ENCODE results near the gene TGFBR2.

TGFBR2 gene

GRCh38 chr3:30614943-30615342 lies 8.5 kb downstream of the TGFBR2 start:
- Histone ChIP-seq H3K9me2 (replicated peaks; ENCODE audit: low read depth, low read length) (no peaks in the 10 kb centered on the region), H3K9me3 (ENCODE audit: insufficient read depth, low read depth, low read length) (no peaks in the 10 kb centered on the region), H3K4me2 (ENCODE audit: low read depth, low read length, poor library complexity, severe bottlenecking) (peak overlapping the region; percentile 94), H3K4me3 (ENCODE audit: low read length, poor library complexity, severe bottlenecking) (peak overlapping the region; percentile 96), H3K27me3 (ENCODE audit: insufficient read depth, low read length, poor library complexity, severe bottlenecking) (no peaks in the 10 kb centered on the region), H3K4me1 (ENCODE audit: insufficient read depth, low read length, poor library complexity, severe bottlenecking) (peaks cover 93% of the 10 kb centered on the region), H4K20me1 (ENCODE audit: insufficient read depth, low read length, poor library complexity, severe bottlenecking) (peaks cover 91% of the 10 kb centered on the region), H3F3A (ENCODE audit: low read depth) (peaks cover 12% of the 10 kb centered on the region; the same call in 1 of the 2 replicates), H2AFZ (ENCODE audit: low read length) (no peak overlapping the region), H3K36me3 (ENCODE audit: insufficient read depth, low read length) (peaks cover 8% of the 10 kb centered on the region; the same call in 1 of the 2 replicates), H3K9ac (ENCODE audit: low read depth, low read length, poor library complexity, severe bottlenecking) (no peak overlapping the region), H3K79me2 (ENCODE audit: insufficient read depth, low read length) (peaks cover 99% of the 10 kb centered on the region)
- TF ChIP-seq EZH2phosphoT487 (IDR thresholded peaks at IDR 0.05; ENCODE audit: borderline replicate concordance): no peak
- TF ChIP-seq CTCF (conservative IDR thresholded peaks at IDR 0.05; ENCODE audit: low read length): no peak

GRCh38 chr3:30615615-30616346 lies 9.4 kb downstream of the TGFBR2 start:
- peaks cover 91% of the 10 kb centered on the region for H4K20me1 ChIP-seq (ENCODE audit: insufficient read depth, low read length, poor library complexity, severe bottlenecking)
- peaks cover 93% of the 10 kb centered on the region for H3K4me1 ChIP-seq (ENCODE audit: insufficient read depth, low read length, poor library complexity, severe bottlenecking)
- peaks cover 99% of the 10 kb centered on the region for H3K79me2 ChIP-seq (ENCODE audit: insufficient read depth, low read length)
- TF ChIP-seq CTCF (conservative IDR thresholded peaks at IDR 0.05; ENCODE audit: low read length) (no peak), EZH2phosphoT487 (IDR thresholded peaks at IDR 0.05; ENCODE audit: borderline replicate concordance) (no peak)
- no peak overlapping the region for H3K9ac ChIP-seq (ENCODE audit: low read depth, low read length, poor library complexity, severe bottlenecking)
- peak overlapping the region; percentile 94 for H3K4me2 ChIP-seq (ENCODE audit: low read depth, low read length, poor library complexity, severe bottlenecking)
- no peaks in the 10 kb centered on the region for H3K9me3 ChIP-seq (ENCODE audit: insufficient read depth, low read depth, low read length)
- H3F3A ChIP-seq (ENCODE audit: low read depth): peaks cover 10% of the 10 kb centered on the region; the same call in 1 of the 2 replicates
- no peaks in the 10 kb centered on the region for H3K27me3 ChIP-seq (ENCODE audit: insufficient read depth, low read length, poor library complexity, severe bottlenecking)
- H3K9me2 ChIP-seq (replicated peaks; ENCODE audit: low read depth, low read length): no peaks in the 10 kb centered on the region
- H2AFZ ChIP-seq (ENCODE audit: low read length): no peak overlapping the region
- H3K4me3 ChIP-seq (ENCODE audit: low read length, poor library complexity, severe bottlenecking): peak overlapping the region; percentile 96
- H3K36me3 ChIP-seq (ENCODE audit: insufficient read depth, low read length): peaks cover 8% of the 10 kb centered on the region; the same call in 1 of the 2 replicates

- Histone ChIP-seq H4K20me1 (ENCODE audit: insufficient read depth, low read length, poor library complexity, severe bottlenecking) (peaks cover 91% of the 10 kb centered on the region), H3K4me2 (ENCODE audit: low read depth, low read length, poor library complexity, severe bottlenecking) (peak overlapping the region; percentile 94), H3K79me2 (ENCODE audit: insufficient read depth, low read length) (peaks cover 100% of the 10 kb centered on the region), H3K27me3 (ENCODE audit: insufficient read depth, low read length, poor library complexity, severe bottlenecking) (no peaks in the 10 kb centered on the region), H3K36me3 (ENCODE audit: insufficient read depth, low read length) (peaks cover 8% of the 10 kb centered on the region; the same call in 1 of the 2 replicates), H3K9ac (ENCODE audit: low read depth, low read length, poor library complexity, severe bottlenecking) (no peak overlapping the region), H2AFZ (ENCODE audit: low read length) (no peak overlapping the region), H3F3A (ENCODE audit: low read depth) (0 out of 2 replicates have a peak, but pooled peaks cover 6% of the 10 kb centered on the region), H3K4me3 (ENCODE audit: low read length, poor library complexity, severe bottlenecking) (peak overlapping the region; percentile 8), H3K9me3 (ENCODE audit: insufficient read depth, low read depth, low read length) (no peaks in the 10 kb centered on the region), H3K4me1 (ENCODE audit: insufficient read depth, low read length, poor library complexity, severe bottlenecking) (peaks cover 91% of the 10 kb centered on the region), H3K9me2 (replicated peaks; ENCODE audit: low read depth, low read length) (no peaks in the 10 kb centered on the region)
- TF ChIP-seq EZH2phosphoT487 (IDR thresholded peaks at IDR 0.05; ENCODE audit: borderline replicate concordance) (no peak), CTCF (conservative IDR thresholded peaks at IDR 0.05; ENCODE audit: low read length) (no peak)
These were observed 10.1 kb downstream of the TGFBR2 start for GRCh38 chr3:30616347-30617027.
